Mammary epithelial cell (primary cell): Measurements from ENCODE around the gene LYSMD3.

Experiments used
- CTCF ChIP-seq, 2 donors: IDR thresholded peaks in 1 of 2; conservative IDR thresholded peaks in 1 of 2; 2 replicates each; pipeline ENCODE4 v1.5.1; 2011 to 2012; ENCODE audit warnings: inconsistent platforms in 2 of 2, low read length in 2 of 2, mild to moderate bottlenecking in 2 of 2, control low read depth in 1 of 2, low read depth in 1 of 2; ENCODE audit not compliant: insufficient read depth in 1 of 2; ENCODE audit errors: extremely low read depth in 1 of 2
- EZH2 ChIP-seq: IDR thresholded peaks from 2 replicates; pipeline ENCODE4 v1.6.1; 2012; ENCODE audit warnings: low read length, inconsistent platforms, borderline replicate concordance

DNA sequence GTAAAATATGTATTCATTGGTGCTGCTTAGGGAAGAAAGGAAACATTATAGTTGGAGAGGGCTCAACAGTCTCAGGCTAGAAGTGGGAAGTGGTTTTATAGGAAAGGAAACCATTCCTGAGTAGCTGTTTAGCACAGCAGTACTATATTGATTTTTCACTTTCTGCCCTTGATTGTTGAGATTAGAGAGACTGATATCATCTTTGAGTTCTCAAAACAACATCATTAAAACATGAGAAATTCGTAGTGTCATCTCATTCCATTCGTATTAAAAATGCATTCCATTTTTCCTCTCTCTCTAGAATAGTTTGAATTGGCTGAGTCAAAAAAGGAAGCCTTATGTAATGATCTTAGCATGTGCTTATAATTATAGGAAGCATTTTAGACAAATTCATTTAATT is 40.6 kb downstream of the LYSMD3 start:
- TF ChIP-seq CTCF (conservative IDR thresholded peaks at IDR 0.05 in 1 of 2, IDR thresholded peaks at IDR 0.05 in 1 of 2; ENCODE audit: extremely low read depth in 1 of 2, insufficient read depth in 1 of 2, low read depth in 1 of 2, low read length in 2 of 2) (no peak), EZH2 (no peak)
